GM18909 (cell line): ENCODE measurements around the gene AEBP1.

Source experiments
- ATAC-seq: cut with Tn5 transposase; IDR thresholded peaks from one replicate; pipeline ENCODE4 v1.9.1; 2021; ENCODE audit warnings: mild to moderate bottlenecking; ENCODE audit not compliant: unreplicated experiment, poor library complexity

Gene AEBP1

DNA sequence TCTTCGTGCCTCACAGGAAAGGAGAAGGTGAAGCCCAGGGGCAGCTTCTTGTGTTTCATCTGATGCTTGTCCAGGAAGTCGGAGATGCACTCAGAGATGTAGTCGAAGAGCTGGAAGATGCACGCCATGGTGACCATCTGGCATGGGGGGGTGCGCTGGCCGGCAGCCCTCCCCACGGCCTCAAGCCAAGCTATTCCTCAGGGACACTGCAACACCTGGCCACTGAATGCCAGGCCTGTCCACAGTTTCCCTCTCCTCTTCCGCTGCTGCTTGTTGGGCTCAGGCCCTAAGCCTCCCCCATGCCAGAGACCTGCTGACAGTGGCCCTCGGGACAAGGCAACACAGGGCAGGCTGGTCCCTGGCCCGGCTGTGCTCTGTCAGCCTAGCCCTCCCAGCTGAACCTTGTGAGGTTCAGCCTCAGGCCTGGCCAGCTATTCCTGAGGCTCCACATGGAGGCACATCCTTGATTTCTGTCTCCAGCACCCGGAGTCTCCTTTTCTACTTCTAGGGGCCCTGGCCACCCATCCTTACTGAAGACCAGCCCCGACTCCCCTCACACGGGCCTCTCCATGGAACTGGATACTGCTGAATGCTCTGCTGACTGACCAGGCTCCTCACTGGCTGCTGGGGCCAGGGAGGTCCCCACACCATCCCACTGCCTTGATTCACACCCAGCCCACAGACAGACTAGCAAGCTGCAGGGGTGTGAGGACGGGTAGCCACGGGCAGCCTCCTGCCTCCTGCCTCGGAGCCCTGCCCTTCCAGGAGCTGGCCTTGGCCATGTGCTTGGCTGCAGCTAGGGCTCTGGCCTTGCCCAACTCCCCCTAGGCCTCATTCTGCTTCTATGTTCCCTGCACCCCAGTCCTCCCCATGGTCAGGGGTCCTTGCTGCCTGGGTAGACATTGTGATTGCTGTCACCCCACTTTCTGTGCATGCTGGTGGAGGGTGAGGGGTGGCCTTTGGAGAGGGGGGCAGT lies 47.1 kb downstream of the AEBP1 start:
- ATAC-seq = no peak

DNA sequence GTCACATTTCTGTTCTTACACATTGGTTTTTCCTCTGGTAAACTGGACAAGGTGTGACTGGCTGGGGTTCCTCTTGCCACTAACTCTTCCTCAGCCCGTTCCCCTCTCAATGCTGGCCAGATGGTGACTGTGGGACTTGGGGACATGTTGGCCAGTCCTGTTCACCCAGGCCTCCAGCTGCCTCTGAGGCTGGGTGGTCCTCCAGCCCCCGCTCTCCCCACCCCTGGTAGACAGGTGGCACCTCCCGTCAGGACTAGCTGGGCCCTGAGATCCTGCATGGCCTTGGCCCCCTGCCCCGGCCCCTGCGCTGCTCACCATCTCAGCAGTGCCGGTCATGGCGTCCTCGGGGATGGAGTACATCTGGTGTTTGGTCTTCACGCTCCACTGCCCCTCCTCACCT lies 47.8 kb downstream of the AEBP1 start:
- no peak for ATAC-seq

DNA sequence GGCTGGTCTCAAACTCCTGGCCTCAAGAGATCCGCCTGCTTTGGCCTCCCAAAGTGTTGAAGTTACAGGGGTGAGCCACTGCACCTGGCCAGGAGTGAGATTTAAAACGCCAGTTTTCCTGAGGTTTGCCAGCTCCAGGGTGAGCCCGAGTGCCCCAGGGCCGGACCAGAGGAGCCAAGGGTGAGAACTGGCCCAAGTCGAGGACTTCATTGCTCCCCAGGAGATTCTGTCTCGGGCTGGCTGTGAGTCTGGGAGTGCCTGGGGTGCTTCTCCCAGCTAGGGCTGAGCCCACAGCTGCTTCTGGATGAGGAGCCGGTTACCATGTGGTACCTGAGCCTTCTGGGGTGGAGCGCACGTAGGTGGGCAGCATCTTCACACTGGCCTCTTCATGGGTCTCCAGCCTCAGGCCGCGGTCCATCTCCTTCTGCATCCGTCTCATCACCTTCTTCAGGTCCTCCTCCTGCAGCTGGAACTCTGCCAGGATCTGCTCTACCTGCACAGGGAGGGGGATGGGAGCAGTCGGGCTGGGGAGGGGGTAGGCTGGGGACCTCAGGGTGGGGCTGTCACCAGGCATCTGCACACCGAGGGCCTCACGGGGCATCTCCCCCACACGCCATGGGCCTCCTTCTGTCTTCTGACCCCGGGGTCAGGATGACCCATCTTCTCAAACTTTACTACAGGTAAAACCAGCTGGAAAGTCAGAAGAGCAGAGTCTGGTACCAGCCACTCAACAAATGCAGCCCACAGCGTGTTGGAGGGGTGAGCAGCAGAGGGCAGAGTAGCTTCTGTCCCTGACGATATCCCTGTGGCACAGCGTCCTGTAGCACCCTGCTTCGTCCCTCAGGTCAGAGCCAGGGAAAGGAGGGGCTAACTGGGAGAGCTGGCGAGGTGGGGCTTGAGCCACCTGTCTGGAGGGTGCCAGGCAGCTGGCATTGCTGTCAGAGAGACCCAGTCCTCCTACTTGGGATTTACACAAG lies 49.1 kb downstream of the AEBP1 start:
- no peak for ATAC-seq

DNA sequence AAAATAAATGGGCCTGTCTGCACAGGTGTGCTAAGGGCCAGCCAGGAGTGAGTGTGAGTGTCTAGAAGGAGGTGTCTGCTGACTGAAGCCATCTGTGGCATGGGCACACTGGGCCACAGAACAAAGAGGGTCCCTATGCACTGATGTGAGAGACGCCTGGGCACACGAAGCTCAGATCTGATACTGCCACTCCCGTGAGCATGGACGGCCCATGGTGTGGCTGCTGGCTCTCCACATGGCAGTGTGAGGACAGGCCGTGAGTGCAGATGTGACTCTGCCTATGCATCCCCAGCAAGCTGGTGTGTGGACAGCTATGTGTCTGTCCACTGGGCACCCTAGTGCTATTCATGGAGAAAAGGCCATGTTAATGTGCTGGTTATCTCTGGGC lies 49.8 kb downstream of the AEBP1 start:
- ATAC-seq = no peak

DNA sequence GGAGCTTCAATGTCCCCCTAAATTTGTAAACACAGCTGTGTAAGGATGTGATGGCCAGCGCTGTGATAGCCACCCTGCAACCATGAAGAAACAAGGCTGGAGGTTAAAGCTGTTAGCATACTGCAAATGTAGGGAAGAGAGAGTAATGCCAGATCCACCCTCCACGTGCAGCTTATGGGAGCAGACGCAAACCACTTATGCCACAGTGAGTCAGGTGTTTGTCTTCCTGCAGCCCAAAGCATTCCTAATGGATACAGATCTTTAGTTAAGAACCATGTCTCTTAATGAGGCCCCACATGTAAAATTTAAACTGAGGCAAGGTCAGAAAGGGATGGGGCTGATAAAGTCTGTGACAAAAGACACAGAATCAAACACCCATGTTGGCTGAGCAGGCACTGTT lies 50.6 kb downstream of the AEBP1 start:
- no peak for ATAC-seq

DNA sequence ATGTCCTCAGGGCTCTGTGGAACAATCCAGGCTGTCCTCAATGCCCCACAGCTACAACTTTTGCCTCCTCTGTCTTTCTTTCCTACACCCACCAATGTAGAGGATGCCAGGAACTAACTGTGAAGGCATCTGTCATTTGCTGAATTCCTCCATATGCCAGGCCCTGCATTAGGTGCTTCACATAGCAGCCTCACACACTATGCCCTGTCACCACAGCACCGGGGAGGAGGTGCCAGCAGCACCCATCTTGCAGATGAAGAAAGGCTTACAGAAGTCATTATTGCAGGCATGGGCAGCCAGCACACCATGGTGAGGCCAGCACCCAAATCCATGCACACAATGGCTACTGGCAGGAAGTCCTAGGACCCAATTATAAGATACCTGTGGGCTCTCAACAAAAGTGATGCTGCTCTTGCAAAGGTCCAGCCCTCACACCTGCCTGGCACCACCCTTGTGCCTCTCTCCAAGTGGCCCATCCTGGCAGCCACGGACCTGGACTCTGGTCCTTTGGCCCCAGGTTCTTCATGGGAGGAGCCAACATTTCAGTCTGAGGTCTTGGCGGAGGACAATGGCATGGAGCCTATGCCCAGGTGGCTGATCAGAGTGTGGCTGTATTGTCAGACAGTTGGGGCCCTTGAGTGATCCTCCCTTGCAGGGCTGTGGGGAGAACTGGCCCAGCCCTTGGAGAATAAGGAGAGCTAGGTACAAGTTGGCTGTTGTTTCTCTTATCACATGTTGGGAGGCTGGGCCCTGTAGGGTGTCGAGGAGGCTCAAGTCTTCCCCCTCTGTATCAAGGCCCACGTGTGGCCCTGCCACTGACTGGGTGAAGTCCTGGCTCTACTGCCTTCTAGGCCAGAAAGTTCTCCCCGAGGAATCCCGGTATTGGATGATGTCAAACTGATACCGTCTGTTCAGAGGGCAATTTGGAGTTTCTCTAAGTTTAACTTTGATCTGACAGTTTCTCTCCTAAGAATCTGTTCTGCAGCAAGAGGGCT lies 51.3 kb downstream of the AEBP1 start:
- ATAC-seq = no peak

DNA sequence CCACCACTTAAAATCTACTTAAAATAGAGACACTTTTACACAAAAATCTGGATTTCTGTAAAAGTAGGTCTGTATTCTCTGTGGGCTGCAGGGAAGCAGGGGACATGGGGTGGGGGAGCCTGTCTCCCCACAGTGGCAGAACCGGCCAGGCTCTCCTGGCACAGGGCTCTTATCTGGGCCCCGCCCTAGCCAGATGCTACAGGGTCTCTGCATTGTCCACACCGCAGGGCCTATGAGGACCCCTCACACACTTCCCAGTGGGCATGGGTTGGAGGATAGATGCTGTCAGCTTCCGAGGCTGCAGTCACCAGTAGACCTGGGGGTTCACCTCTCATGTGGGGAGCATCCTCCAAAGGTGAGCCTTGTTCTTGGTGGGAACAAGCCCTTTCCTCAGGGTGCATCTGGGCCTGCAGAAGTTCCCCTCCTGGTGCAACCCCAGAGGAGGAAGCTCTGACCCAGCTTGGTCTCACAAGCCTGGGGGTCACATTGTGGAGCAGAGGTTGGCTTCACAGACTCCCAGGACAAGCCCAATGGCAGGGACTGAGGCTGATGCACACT lies 52.4 kb downstream of the AEBP1 start:
- ATAC-seq = no peak

DNA sequence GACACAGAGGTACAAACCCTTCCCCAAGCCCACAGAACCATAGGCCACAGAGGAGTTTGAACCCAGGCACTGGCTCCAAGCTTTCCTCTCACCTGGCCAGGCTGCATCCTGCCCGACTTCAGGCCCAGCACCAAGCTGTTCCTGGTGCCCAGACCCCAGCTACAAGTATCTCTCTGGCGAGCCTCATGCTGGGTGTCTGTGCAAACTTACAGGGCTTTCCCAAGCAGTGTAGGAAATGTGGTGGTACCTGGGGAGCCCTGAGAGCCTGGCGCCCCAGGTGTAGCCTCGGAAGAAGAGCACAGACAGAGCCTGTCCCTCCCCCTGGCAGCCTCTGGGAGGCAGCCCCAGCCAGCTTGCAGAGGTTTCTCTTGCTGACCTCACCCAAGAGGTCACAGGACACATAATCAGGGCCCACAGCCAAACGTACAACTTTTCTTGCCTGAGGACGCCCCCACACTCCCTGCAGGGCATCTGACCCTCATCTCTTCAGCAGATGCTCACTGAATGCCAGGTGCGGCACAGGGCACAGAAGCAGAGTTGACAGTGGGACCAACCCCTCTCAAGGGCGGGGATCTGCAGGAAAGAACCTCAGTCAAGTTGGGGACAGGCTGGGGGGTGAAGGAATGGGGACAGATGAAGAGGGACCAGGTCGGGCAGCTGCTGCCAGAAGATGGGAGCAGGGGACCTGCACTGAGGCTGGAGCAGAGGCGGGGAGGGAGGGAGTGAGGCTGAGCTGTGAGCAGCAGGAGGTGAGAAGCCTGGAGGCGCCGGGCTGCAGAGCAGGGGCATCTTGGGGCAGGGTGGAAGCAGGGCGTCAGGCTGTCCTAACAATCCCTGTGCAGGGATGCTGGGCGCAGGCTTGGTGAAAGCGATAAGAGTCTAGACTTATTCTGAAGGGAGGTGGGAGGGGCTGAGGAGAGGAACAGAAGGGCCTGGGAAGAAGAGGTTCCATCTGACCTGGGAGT lies 53.3 kb downstream of the AEBP1 start:
- no peak for ATAC-seq

DNA sequence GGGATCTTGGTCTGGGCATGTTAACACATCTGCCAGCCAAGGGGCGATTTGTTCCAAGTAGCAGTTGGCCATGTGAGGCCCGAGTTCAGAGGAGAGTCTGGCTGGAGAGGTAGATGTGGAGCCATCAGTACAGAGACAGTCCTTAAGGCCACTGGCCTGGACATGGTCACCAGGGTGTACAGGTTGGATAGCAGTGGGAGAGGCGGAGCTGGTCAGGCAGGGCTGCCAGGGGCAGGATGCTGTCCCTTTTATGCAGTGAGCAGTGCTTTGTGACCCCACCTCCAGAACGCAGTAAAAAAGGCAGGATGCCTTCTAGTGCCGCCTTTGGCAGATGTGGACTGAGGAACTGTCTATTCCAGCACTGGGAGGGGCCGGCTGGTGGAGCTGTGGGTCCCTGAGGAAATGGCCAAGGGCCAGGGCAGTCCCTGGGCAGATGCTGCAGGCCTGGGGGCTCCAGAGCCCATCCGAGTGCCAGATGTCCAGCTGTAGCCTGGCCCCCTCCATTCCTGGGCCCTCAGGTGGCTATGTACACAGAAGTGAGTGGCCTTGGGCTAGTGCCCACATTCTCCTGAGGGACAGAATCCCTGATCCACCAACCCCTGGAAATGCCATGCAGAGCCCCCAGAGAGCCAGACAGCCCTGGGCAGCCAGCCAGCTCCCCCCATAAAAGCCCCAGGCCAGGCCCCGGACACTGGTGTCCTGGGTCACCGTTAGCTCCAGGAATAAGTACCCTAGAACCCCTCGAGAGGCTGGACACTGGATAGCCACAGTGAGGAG lies 54.1 kb downstream of the AEBP1 start:
- ATAC-seq = no peak

DNA sequence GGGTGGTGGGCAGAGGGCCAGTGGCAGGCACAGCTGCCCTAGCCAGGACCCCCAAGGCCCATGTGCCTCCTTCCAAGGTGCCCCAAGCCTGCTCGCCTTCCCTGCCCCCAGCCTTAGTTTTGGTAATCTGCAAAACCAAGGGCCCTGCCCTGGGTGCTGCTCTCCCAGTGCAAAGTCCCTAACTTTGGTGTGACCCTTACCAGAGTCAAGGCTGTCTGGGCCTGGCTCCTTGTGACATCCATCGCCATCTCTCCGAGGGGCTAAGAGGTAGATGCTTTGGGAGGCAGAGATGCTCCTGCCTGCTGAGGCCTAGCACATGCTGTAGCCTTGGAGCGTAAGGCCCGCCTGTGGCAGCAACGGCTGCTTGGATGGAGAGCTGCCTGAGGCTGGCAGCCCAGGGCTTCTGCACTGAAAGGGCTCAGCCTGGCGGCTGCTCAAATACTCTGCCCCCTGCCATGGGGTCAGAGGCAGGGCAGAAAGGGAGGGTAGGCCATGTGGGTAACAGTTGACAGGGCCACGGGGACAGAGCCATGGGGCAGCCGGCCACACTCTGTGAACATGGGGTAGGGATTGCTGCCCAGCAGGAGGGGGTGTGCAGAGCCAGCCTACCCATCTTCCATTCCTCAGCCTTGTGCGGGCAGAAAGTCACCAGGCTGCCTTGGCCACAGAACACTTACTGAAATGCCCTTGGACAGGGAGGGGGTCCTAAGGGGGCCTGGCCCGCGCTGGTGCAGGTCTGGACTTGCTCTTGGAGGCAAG lies 54.9 kb downstream of the AEBP1 start:
- ATAC-seq = no peak

DNA sequence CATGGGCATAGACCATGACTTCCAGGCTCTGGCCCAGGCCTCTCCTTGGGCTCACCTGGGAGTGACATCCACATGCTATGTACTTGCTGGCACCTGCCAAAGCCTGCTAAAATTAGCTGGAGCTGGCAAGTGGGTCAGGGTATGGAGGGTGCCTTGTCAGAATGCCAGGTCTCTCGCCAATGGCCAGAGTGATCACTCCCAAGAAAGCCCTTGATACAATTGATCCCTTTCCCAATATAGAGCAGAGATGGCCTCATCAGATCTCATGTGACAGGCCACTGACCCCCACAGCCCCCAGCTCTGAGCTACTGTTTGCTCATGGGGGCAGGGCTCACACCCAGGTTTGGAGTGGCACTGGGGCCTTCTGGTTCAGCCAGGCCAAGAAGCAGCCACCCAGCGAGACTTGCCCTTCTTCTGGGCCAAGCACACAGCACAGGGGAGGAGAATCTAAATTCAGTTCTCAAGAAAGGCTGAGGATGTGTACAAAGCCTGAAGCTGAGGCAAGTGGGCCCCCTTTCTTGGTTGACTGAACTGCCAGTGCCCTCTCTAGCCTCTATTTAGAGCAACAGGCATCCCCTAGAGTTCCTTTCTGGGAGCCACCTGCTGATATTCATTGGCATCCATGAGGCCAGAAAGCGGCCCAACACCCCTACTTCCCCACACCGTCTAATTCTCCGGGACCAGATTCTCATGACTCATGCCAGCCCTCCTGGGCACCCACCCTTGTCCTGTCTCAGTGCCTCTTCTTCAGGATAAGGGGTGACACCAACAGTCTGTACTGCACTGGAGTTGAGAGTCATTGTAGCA lies 55.9 kb downstream of the AEBP1 start:
- ATAC-seq = no peak

DNA sequence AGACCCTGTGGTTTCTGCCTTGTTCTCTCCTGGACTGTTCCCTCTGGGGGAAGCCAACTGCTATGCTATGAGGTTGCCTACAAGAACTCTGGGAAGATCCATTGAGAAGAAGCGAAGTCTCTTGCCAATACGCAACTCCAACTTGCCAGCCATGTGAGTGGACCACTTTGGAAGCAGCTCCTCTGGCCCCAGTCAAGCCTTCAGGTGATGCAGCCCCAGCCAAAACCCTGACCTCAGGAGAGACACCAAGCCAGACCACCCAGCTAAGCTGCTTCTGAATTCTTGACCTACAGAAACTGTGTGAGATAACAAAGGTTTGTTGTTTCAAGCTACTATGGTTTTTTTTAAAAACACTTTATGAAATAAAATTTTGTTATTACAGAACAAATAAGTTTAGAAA lies 57.2 kb downstream of the AEBP1 start:
- no peak for ATAC-seq

DNA sequence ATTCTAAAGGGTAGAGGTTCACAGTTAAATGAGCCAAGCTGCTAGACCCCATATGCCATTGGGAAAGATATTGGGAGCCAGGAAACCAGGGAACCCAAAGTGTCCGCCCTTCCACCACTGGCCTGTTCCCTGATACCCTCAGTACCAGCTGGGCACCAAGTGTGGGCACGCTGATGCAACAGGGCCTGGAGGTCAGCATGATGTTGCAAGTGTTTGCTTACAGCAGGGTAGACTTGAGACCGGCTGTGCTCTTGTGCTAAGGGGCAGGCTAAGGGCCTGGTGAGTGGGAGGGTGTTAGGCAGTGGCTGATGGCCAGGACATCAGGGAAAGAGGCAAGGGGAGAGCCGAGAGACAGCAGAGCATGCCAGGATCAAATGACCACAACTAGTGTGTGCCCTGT lies 58.0 kb downstream of the AEBP1 start:
- ATAC-seq = no peak

DNA sequence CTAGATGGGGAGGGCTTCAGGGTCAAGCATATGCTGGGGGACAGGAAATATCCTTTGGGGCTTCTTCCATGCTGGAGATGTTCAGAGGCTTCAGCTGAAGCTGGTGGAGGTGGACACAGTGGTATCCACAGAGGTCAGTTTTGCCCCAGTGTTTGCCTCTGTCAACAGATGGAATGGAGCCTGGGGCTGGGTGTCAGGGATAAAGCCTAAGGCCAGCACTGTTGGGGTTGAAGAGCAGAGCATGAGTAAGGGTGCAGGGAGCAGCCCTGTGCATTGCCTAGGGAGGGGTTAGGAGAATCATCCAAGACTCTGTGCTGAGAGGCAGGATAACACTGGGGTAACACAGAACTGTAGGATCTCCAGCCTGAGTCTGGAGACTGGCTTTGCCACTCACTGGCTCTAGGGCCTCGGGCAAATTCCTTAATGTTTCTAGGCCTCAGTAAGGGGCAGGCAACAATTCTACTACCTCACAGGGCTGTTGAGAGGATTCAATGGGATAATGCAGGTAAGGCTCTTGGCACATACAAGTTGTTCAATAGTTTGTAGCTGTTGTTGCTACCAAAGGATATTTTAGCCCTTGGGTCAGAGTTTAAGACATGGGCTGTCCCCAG lies 58.7 kb downstream of the AEBP1 start:
- ATAC-seq = no peak

DNA sequence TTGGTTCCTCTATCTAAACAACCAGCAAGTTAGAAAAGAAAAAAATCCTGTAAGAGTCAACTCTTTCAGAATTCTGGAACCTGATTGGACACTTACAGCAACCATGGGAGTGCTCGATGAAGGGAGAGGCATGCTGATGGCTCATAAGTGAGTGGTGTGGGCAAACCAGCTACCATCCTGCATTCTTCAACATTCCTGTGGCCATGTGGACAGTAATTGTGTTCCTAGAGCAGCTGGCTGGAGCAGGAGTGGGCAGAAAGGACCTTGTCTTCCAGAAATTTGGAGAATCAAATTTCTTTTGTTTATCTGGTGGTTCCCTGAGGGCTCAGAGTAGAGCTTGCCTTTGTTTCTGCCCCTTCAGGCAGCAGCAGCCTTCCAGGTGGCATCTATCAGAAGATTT lies 59.4 kb downstream of the AEBP1 start:
- ATAC-seq = no peak
